ENCODE measurements around the gene TAOK2.

DNA sequence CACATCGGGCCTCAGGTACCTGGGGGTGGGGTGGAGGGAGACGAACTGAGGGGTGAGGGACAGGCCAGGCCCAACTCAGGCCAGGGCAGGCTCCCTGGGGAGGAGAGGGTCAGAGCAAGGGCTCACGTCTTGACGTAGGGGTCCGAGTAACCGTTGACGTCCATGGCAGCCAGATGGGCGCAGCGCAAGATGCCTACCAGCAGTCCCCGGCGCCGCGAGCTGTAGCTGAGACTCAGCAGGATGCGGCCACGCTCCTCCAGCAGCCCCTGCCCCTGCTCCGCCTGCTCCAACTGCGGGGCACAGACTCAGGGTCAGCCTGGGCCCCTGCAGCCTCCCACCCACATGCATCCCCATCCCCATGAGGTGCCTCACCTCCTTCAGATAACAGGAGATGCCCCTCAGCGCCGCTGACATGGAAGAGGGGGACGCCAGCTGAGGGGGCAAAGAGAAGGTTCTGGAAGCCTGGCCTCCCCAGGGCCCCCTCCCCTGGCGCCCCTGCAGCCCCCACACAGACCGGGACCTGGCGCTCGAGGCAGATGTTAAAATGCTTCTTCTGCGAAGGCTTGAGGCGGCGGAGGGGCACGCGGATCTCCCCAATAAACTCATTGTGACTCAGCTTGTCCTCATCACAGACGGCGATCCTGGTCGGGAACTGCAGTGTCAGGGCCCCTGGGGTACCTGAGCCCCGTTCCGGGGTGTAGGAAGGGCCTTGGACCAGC, 33.1 kb downstream of the TAOK2 start:
- no peak for TF ChIP-seq EZH2 (IDR thresholded peaks at IDR 0.05; ENCODE audit: insufficient read depth, poor library complexity, severe bottlenecking)
- no peak for TF ChIP-seq EZH2phosphoT487 (IDR thresholded peaks at IDR 0.05; ENCODE audit: insufficient read depth, low read depth)

All from GM23248 (cell line).